Neural cell (in vitro differentiated cells): ENCODE results near the gene ZC3H12C. TPM values are rescaled to one million over a fixed set of nuclear protein-coding genes. Genes with fewer than 3 reads are reported as not detected.

ENCODE experiments used
- H2AFZ ChIP-seq: fragments of 200-600, 300-800 bp; sonication (generic), shearing (Covaris generic); 2 replicates; pipeline ENCODE4 v1.6.0; 2014; ENCODE audit warnings: low read depth, mild to moderate bottlenecking, antibody characterized with exemption, low read length, moderate library complexity
- H3F3A ChIP-seq: fragments of 200-600 bp; shearing (Covaris generic); 2 replicates; pipeline ENCODE4 v1.6.1; 2016; ENCODE audit warnings: mild to moderate bottlenecking, moderate library complexity, mixed read lengths, antibody characterized with exemption, low read length; ENCODE audit not compliant: insufficient read depth, poor library complexity, severe bottlenecking
- H3K27ac ChIP-seq: fragments of 200-600, 300-800 bp; sonication (generic), shearing (Covaris generic); 2 replicates; pipeline ENCODE4 v1.5.1; 2014; ENCODE audit warnings: mild to moderate bottlenecking, low read length, moderate library complexity
- H3K27me3 ChIP-seq: fragments of 300-800, 200-600 bp; sonication (generic), shearing (Covaris generic); 2 replicates; pipeline ENCODE4 v1.6.0; 2014; ENCODE audit warnings: mild to moderate bottlenecking, low read depth, low read length, moderate library complexity; ENCODE audit not compliant: insufficient read depth
- H3K36me3 ChIP-seq: fragments of 300-800, 200-600 bp; sonication (generic), shearing (Covaris generic); 2 replicates; pipeline ENCODE4 v1.5.1; 2014; ENCODE audit warnings: mild to moderate bottlenecking, antibody characterized with exemption, low read length, moderate library complexity; ENCODE audit not compliant: insufficient read depth
- H3K4me2 ChIP-seq: fragments of 300-800, 200-600 bp; sonication (generic), shearing (Covaris generic); 2 replicates; pipeline ENCODE4 v1.6.0; 2014; ENCODE audit warnings: mild to moderate bottlenecking, low read length
- H3K4me3 ChIP-seq: fragments of 300-800, 200-600 bp; sonication (generic), shearing (Covaris generic); 2 replicates; pipeline ENCODE4 v1.5.1; 2014; ENCODE audit warnings: mild to moderate bottlenecking, low read length, moderate library complexity
- H3K79me2 ChIP-seq: fragments of 200-600 bp; shearing (Covaris generic); replicated peaks from 2 replicates; pipeline ENCODE4 v1.6.0; 2014; ENCODE audit warnings: mild to moderate bottlenecking, low read length, moderate library complexity; ENCODE audit not compliant: insufficient read depth
- H3K9ac ChIP-seq: fragments of 300-800, 200-600 bp; sonication (generic), shearing (Covaris generic); 2 replicates; pipeline ENCODE4 v1.6.1; 2016; ENCODE audit warnings: mild to moderate bottlenecking, low read length, mixed read lengths
- H3K9me2 ChIP-seq: fragments of 200-600 bp; shearing (Covaris generic); 2 replicates; pipeline ENCODE4 v1.6.1; 2016; ENCODE audit warnings: mild to moderate bottlenecking, low read length, mixed read lengths; ENCODE audit not compliant: insufficient read depth
- H3K9me3 ChIP-seq: fragments of 200-600, 300-800 bp; sonication (generic), shearing (Covaris generic); 2 replicates; pipeline ENCODE4 v1.6.1; 2016; ENCODE audit warnings: mild to moderate bottlenecking, mixed run types, low read length, moderate library complexity, mixed read lengths
- H4K20me1 ChIP-seq: fragments of 200-600 bp; shearing (Covaris generic); 2 replicates; pipeline ENCODE4 v1.6.1; 2016; ENCODE audit warnings: mild to moderate bottlenecking, mixed run types; ENCODE audit not compliant: insufficient read depth
- CTCF ChIP-seq: fragments of 450-650 bp; IDR thresholded peaks from 2 replicates; pipeline ENCODE4 v1.5.1; 2014; ENCODE audit warnings: antibody characterized with exemption, mild to moderate bottlenecking, moderate library complexity; ENCODE audit not compliant: poor library complexity, severe bottlenecking
- EP300 ChIP-seq: fragments of 450-650 bp; conservative IDR thresholded peaks from 2 replicates; pipeline ENCODE4 v1.6.1; 2014; ENCODE audit warnings: antibody characterized with exemption, mild to moderate bottlenecking, moderate library complexity; ENCODE audit not compliant: poor library complexity, severe bottlenecking
- EZH2 ChIP-seq: fragments of 200-600, 300-800 bp; shearing (Covaris generic), sonication (generic); IDR thresholded peaks from 2 replicates; pipeline ENCODE4 v1.6.1; 2014; ENCODE audit warnings: antibody characterized with exemption, low read length, borderline replicate concordance, mild to moderate bottlenecking; ENCODE audit not compliant: insufficient read depth, poor library complexity, severe bottlenecking
- MXI1 ChIP-seq: fragments of 450-650 bp; conservative IDR thresholded peaks from 2 replicates; pipeline ENCODE4 v1.6.1; 2014; ENCODE audit warnings: antibody characterized with exemption, mild to moderate bottlenecking; ENCODE audit not compliant: poor library complexity, severe bottlenecking
- POLR2AphosphoS5 ChIP-seq: IDR thresholded peaks from 2 replicates; pipeline ENCODE4 v1.6.1; 2012
- RAD21 ChIP-seq: fragments of 450-650 bp; conservative IDR thresholded peaks from 2 replicates; pipeline ENCODE4 v1.6.1; 2014; ENCODE audit warnings: antibody characterized with exemption, mild to moderate bottlenecking, moderate library complexity
- REST ChIP-seq: IDR thresholded peaks from 2 replicates; pipeline ENCODE4 v1.6.1; 2012; ENCODE audit warnings: borderline replicate concordance
- SMC3 ChIP-seq: fragments of 450-650 bp; conservative IDR thresholded peaks from 2 replicates; pipeline ENCODE4 v1.6.1; 2014; ENCODE audit warnings: antibody characterized with exemption, mild to moderate bottlenecking, moderate library complexity; ENCODE audit not compliant: poor library complexity
- TAF1 ChIP-seq: IDR thresholded peaks from 2 replicates; pipeline ENCODE4 v1.6.1; 2012; ENCODE audit warnings: low read depth
- polyA plus RNA-seq: library from polyadenylated mRNA; depleted of rRNA; stranded (reverse); fragments of >200 nt; gene quantifications from 2 replicates; pipeline ENCODE4 v1.2.3, GENCODE V29; 2014

Gene ZC3H12C
- polyA plus RNA-seq, 1 donor from 2014 or later, result 15.1 TPM

GRCh38 chr11:110162216-110162615 is 69.0 kb downstream of the ZC3H12C start (continued):
- TF ChIP-seq REST (no peak), RAD21 (no peak)

- Histone ChIP-seq H3K27ac (no peak overlapping the region), H2AFZ (no peak overlapping the region), H3K9me3 (no peaks in the 10 kb centered on the region), H3K27me3 (no peaks in the 10 kb centered on the region), H3K79me2 (peaks cover 14% of the 10 kb centered on the region), H3K9me2 (no peaks in the 10 kb centered on the region), H3K36me3 (no peaks in the 10 kb centered on the region), H3F3A (no peaks in the 10 kb centered on the region), H3K4me2 (no peak overlapping the region), H4K20me1 (no peaks in the 10 kb centered on the region), H3K4me3 (no peak overlapping the region), H3K9ac (no peak overlapping the region)
- TF ChIP-seq SMC3 (no peak), REST (no peak), RAD21 (no peak), POLR2AphosphoS5 (no peak), MXI1 (no peak), CTCF (no peak), TAF1 (no peak), EP300 (no peak), EZH2 (no peak)
Measured at GRCh38 chr11:110165039-110165925, 72.1 kb downstream of the ZC3H12C start.
